Body of pancreas (tissue), 4 donors: ENCODE results near the gene TENM3.

Experiments
- POLR2A ChIP-seq, 3 donors: fragments of 450-650 bp; IDR thresholded peaks; one replicate each; pipeline ENCODE4 v1.6.1; 2016; ENCODE audit warnings: antibody characterized with exemption in 3 of 3, mild to moderate bottlenecking in 2 of 3
- TF ChIP-seq, protein P1 (sequence below), 7 experiments: fragments of 450-650 bp in 4 of 7; fragments of 200-600 bp in 3 of 7; sonication (generic) in 3 of 7; IDR thresholded peaks; one replicate each; pipeline ENCODE4 v1.5.1; 2016 to 2019; ENCODE audit warnings: antibody characterized with exemption in 7 of 7

DNA sequence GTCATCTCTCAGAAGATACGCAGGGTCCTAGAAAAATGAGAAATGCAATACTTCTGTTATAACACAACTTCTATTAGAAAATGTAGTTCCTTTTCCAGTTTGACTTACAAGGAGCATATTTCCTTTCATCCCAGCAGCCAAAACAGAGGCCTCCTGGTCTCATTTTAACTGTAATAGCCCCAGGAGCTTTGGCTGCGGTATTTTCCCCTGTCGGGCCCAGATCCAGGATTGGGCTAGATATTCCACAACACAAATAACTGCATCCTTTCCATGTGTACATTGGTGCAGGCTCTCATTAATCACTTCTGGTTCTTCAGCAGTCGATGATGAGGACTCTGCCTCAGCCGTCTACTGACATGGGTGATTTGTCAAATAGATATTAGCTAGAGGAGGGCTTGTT lies 166.1 kb downstream of the TENM3 start:
- TF ChIP-seq, protein P1, sequence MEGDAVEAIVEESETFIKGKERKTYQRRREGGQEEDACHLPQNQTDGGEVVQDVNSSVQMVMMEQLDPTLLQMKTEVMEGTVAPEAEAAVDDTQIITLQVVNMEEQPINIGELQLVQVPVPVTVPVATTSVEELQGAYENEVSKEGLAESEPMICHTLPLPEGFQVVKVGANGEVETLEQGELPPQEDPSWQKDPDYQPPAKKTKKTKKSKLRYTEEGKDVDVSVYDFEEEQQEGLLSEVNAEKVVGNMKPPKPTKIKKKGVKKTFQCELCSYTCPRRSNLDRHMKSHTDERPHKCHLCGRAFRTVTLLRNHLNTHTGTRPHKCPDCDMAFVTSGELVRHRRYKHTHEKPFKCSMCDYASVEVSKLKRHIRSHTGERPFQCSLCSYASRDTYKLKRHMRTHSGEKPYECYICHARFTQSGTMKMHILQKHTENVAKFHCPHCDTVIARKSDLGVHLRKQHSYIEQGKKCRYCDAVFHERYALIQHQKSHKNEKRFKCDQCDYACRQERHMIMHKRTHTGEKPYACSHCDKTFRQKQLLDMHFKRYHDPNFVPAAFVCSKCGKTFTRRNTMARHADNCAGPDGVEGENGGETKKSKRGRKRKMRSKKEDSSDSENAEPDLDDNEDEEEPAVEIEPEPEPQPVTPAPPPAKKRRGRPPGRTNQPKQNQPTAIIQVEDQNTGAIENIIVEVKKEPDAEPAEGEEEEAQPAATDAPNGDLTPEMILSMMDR (IDR thresholded peaks at IDR 0.05): no peak
- TF ChIP-seq POLR2A (IDR thresholded peaks at IDR 0.05): no peak
